Subcutaneous adipose tissue (tissue), 4 donors: ENCODE data around the gene TRIM68. TPM values are rescaled to one million over a fixed set of nuclear protein-coding genes. Genes with fewer than 3 reads are reported as not detected.

ENCODE experiments used
- total RNA-seq, 4 donors: library from RNA; depleted of rRNA; stranded (reverse); fragments of >200 nt; gene quantifications; one replicate each; pipeline ENCODE4 v1.1.0, GENCODE V29; 2016
- TF ChIP-seq, protein P1 (sequence below): fragments of 450-650 bp; IDR thresholded peaks from one replicate; pipeline ENCODE4 v1.5.1; 2016; ENCODE audit warnings: low read depth, mild to moderate bottlenecking, control low read depth, antibody characterized with exemption, moderate library complexity

Gene TRIM68
- total RNA-seq, 4 donors from 2014 or later = 5.4 to 19.0 (median 10.3) TPM

DNA sequence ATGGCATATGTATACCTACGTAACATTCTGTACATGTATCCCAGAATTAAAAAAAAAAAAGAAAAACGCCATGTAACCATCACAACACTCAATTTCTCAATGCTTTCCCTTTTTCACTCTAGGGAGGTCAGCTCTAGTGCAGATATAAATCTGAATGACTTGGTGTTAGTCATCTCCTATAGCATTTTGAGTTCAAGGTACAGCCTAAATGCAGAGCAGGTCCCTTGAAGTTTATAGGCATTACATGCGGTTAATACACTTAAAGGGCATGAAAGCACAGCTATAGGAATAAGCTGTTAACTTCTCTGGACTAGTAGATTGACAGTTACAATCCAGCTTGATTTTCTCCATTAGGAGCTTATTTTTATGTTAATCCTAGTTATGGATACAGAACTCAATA is 42.7 kb downstream of the TRIM68 start:
- TF ChIP-seq, protein P1, sequence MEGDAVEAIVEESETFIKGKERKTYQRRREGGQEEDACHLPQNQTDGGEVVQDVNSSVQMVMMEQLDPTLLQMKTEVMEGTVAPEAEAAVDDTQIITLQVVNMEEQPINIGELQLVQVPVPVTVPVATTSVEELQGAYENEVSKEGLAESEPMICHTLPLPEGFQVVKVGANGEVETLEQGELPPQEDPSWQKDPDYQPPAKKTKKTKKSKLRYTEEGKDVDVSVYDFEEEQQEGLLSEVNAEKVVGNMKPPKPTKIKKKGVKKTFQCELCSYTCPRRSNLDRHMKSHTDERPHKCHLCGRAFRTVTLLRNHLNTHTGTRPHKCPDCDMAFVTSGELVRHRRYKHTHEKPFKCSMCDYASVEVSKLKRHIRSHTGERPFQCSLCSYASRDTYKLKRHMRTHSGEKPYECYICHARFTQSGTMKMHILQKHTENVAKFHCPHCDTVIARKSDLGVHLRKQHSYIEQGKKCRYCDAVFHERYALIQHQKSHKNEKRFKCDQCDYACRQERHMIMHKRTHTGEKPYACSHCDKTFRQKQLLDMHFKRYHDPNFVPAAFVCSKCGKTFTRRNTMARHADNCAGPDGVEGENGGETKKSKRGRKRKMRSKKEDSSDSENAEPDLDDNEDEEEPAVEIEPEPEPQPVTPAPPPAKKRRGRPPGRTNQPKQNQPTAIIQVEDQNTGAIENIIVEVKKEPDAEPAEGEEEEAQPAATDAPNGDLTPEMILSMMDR = no peak

DNA sequence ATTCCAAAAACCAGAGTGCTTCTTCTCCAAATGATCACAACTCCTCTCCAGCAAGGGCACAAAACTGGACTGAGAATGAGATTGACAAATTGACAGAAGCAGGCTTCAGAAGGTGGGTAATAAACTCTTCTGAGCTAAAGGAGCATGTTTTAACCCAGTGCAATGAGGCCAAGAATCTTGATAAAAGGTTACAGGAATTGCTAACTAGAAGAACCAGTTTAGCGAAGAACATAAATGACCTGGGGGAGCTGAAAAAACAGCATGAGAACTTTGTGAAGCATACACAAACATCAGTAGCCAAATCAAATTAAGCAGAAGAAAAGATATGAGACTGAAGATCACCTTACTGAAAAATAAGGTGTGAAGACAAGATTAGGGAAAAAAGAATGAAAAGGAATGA is 47.6 kb downstream of the TRIM68 start:
- TF ChIP-seq, protein P1 = no peak

DNA sequence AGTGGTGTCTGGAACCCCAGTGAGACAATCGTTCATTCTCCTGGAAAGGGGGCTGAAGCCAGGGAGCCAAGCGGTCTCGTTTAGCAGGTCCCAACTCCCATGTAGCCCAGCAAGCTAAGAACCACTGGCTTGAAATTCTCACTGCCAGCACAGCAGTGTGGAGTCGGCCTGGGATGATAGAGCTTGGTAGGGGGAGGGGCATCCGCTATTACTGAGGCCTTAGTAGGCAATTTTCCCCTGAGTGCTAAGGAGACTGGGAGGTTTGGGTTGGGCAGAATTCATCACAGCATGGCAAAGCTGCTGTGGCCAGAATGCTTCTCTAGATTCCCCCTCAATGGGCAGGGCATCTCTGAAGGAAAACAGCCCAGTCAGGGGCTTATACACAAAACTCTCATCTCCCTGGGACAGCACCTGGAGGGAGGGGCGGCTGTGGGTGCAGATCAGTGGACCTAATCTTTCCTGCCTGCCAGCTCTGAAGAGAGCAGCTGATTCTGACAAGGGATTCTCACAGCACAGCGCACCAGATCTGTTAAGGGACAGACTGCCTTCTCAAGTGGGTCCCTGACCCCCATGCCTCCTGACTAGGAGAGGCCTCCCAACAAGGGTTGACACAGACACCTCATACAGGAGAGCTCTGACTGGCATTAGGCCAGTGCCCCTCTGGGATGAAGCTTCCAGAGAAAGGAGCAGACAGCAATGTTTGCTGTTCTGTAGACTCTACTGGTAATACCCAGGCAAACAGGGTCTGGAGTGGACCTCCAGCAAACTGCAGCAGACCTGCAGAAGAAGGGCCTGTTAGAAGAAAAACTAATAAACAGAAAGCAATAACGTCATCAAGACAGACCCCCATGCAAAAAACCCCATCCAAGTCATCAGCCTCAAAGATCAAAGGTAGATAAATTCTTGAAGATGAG is 48.2 kb downstream of the TRIM68 start:
- TF ChIP-seq, protein P1 = no peak

DNA sequence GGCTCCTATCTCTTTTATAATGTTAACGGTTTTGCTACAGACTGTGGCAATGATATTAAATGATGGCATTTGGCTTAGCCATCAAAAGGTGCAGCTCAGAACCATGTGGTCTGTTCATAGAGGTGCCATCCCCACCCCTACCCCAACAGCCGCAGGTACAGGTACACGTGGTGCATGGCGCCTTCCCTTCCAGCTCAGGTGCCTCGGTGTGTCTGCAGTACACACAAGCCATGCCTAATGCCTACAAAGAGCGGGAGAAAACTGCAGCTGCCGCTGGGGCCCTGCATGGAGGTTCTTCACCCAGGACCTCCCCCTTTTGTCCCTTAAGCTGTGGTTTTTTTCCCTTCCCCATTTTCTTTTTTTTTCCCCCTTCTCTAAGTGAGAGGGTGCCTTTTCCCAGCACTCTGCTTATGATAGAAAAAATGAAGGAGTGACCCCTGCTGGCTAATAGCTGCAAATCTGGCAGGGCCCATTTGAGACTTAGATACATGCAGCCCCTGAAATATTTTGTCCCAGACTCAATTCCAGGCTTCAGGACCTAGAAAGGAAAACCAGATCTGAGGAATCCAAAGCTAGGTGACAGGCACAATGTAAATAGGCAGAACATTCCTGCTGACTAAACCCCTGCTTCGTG is 56.6 kb downstream of the TRIM68 start:
- TF ChIP-seq, protein P1 = no peak

Other genes with a start within 250 kb of the TRIM68 start
- not detected for gene OR52B4, start 239.8 kb downstream of the TRIM68 start, total RNA-seq
- 10 to 100 TPM; 14.2 to 16.1 (median 15.6) TPM for gene TRIM21, start 214.5 kb downstream of the TRIM68 start, total RNA-seq
- gene OR52K2, start 158.9 kb downstream of the TRIM68 start, total RNA-seq = 1 to 10 TPM in 1 of 4 donors, not detected in 3; 2.4 TPM
- gene OR52K1, start 125.6 kb downstream of the TRIM68 start, total RNA-seq = under 1 TPM in 1 of 4 donors, not detected in 3; 0.22 TPM
- gene OR52M1, start 63.0 kb downstream of the TRIM68 start, total RNA-seq = not detected
- not detected for gene OR52I2, start 26.5 kb downstream of the TRIM68 start, total RNA-seq
- not detected for gene OR52I1, start 14.2 kb downstream of the TRIM68 start, total RNA-seq
- not detected for gene OR51D1, start 29.2 kb upstream of the TRIM68 start, total RNA-seq
- gene OR51E1, start 35.8 kb upstream of the TRIM68 start, total RNA-seq = 1 to 10 TPM in 2 of 4 donors, not detected in 2; 1.1 to 3.3 TPM
- under 1 TPM in 2 of 4 donors, not detected in 2; 0.17 to 0.33 TPM for gene OR51E2, start 89.6 kb upstream of the TRIM68 start, total RNA-seq
- gene MMP26, start 96.6 kb upstream of the TRIM68 start, total RNA-seq = not detected
- gene OR51F1, start 161.7 kb upstream of the TRIM68 start, total RNA-seq = not detected
- gene OR52R1, start 196.1 kb upstream of the TRIM68 start, total RNA-seq = not detected
- not detected for gene OR51F2, start 213.1 kb upstream of the TRIM68 start, total RNA-seq
- not detected for gene OR51S1, start 241.0 kb upstream of the TRIM68 start, total RNA-seq